ENCODE data around the gene SUV39H2. TPM values are rescaled to one million over a fixed set of nuclear protein-coding genes. Genes with fewer than 3 reads are reported as not detected.

The SUV39H2 gene, protein sequence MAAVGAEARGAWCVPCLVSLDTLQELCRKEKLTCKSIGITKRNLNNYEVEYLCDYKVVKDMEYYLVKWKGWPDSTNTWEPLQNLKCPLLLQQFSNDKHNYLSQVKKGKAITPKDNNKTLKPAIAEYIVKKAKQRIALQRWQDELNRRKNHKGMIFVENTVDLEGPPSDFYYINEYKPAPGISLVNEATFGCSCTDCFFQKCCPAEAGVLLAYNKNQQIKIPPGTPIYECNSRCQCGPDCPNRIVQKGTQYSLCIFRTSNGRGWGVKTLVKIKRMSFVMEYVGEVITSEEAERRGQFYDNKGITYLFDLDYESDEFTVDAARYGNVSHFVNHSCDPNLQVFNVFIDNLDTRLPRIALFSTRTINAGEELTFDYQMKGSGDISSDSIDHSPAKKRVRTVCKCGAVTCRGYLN
- 10 to 100 TPM in 1 of 5 experiments, 1 to 10 TPM in 4; 2.4 to 25.0 (median 6.8) TPM for total RNA-seq
- 1 to 10 TPM; 6.4 to 7.2 TPM for polyA plus RNA-seq
- total RNA-seq, result 5.4 reads per million, percentile 25 among the genes with 10 or more reads in this experiment

- CTCF ChIA-PET, result interaction anchor here (1.2 kb wide), 1 partner anchor 41 kb away, joined by 3 read pairs; the partner anchor contains the start of gene CDNF
- Mint-ChIP-seq H3K27me3 (no peaks in the 10 kb centered on the region), H3K4me1 (peaks cover 7 to 46% (median 41%) of the 10 kb centered on the region in 7 donors)
Measured at GRCh38 chr10:14878266-14879123, at the start of gene SUV39H2. SUV39H2 (plus strand) TSS chr10:14878866; CDS start chr10:14878889, 23 bp downstream.

DNA sequence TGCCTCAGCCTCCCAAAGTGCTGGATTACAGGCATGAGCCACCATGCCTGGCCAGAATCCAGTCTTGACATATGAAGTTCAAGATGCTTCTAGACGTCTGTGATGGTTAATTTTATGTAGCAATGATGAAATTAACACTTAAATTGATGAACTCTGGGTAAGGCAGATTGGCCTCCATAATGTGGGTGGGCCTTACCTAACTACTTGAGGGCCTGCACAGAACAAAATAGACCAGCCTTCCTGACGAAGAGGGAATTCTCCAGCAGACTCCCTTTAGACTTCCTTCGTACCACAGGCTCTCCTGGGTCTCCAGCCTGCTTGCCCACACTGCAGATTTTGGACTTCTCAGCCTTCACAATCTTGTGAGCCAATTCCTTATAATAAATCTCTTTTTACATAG is 45.6 kb upstream of the SUV39H2 start:
- H3K36me3 Mint-ChIP-seq, result peaks cover 0 to 18% (median 5%) of the 10 kb centered on the region in 5 donors
- intact Hi-C loops (cut with micrococcal nuclease), result no loop called here
- H3K27ac Mint-ChIP-seq, result no peak overlapping the region
- Histone ChIP-seq H3K4me1 (ENCODE audit: control insufficient read depth in 2 of 2, insufficient read depth in 2 of 2, low read length in 2 of 2) (peaks cover 8 to 9% of the 10 kb centered on the region in 2 donors), H3K27me3 (ENCODE audit: control insufficient read depth in 2 of 2, insufficient read depth in 2 of 2, low read length in 2 of 2) (no peaks in the 10 kb centered on the region), H3K4me3 (ENCODE audit: low read length) (no peak overlapping the region), H3K27ac (ENCODE audit: low read depth, low read length) (no peak overlapping the region), H3K9me3 (ENCODE audit: control insufficient read depth in 2 of 3, low read length in 3 of 3) (no peaks in the 10 kb centered on the region), H3K36me3 (ENCODE audit: control insufficient read depth in 2 of 3, insufficient read depth in 3 of 3, low read length in 3 of 3) (peaks cover 0 to 4% (median 0%) of the 10 kb centered on the region in 3 experiments)
- no peaks in the 10 kb centered on the region for H3K27me3 Mint-ChIP-seq
- no peak for ATAC-seq
- H3K4me3 Mint-ChIP-seq, result no peak overlapping the region
- no peaks in the 10 kb centered on the region for H3K9me3 Mint-ChIP-seq
- ChIA-PET POLR2A (interaction anchor here (0.6 kb wide), 1 partner anchor 218 kb away, joined by 3 read pairs; no protein-coding TSS in a partner anchor), CTCF (no interaction called here)
- DNase-seq, result no peak
- peaks cover 7 to 23% (median 14%) of the 10 kb centered on the region in 7 donors for H3K4me1 Mint-ChIP-seq

More at GRCh38 chr10:14878266-14879123, at the start of gene SUV39H2:
- Histone ChIP-seq H3K4me3 (ENCODE audit: low read length) (peak within 1 kb of the TSS; percentile 92), H3K4me1 (ENCODE audit: control insufficient read depth in 2 of 2, insufficient read depth in 2 of 2, low read length in 2 of 2) (peaks cover 4 to 7% of the 10 kb centered on the region in 2 donors), H3K9me3 (ENCODE audit: control insufficient read depth in 2 of 3, low read length in 3 of 3) (no peaks in the 10 kb centered on the region), H3K27ac (ENCODE audit: low read depth, low read length) (peak within 1 kb of the TSS; percentile 87), H3K27me3 (ENCODE audit: control insufficient read depth in 2 of 2, insufficient read depth in 2 of 2, low read length in 2 of 2) (no peaks in the 10 kb centered on the region), H3K36me3 (ENCODE audit: control insufficient read depth in 2 of 3, insufficient read depth in 3 of 3, low read length in 3 of 3) (peaks cover 0 to 5% (median 0%) of the 10 kb centered on the region in 3 experiments)
- H3K9me3 Mint-ChIP-seq, result no peaks in the 10 kb centered on the region
- DNase-seq, result peak; percentile 81 to 97 (median 87)
- intact Hi-C loops (cut with micrococcal nuclease), result loop anchor here (1.0 to 10.0 kb wide), 18 partner anchors 26 to 1939 kb away; partner anchors contain the start of genes CDNF (in 2 of the 2), DCLRE1C (in 2 of the 2), HSPA14 (in 2 of the 2) and MEIG1 (in 2 of the 2)
- H3K4me3 Mint-ChIP-seq, result peak within 1 kb of the TSS; percentile 92 to 97 (median 94)
- H3K36me3 Mint-ChIP-seq, result peaks cover 0 to 8% (median 0%) of the 10 kb centered on the region in 5 donors
- peak within 1 kb of the TSS; percentile 71 to 94 (median 91) for H3K27ac Mint-ChIP-seq
- POLR2A ChIA-PET, result interaction anchor here (0.8 to 2.8 kb wide), 9 partner anchors 20 to 321 kb away, joined by 3 to 28 read pairs (median 3); partner anchors contain the start of genes CDNF, DCLRE1C, HSPA14 and MSANTD7
- peak; percentile 93 for ATAC-seq

DNA sequence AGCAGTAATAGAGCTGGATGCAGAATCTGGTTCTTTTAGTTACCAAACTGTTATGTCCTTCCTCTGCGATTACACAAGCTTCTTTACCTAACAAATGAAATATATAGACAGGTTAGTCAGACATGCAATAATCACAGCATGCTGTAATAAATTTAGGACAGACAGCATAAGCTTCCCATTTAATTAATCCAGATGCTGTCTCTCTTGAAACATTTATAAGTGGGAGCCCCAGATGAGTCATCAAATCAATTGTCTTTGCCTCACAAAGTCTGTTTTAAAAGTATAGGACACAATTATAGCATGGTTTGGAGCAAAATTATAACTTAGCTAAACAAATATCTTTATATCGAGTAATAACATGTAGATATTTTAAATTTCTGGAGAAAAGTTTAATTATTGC is 42.5 kb upstream of the SUV39H2 start:
- intact Hi-C loops (cut with micrococcal nuclease), result loop anchor here (5.0 kb wide), 6 partner anchors 249 to 1054 kb away; partner anchors contain the start of gene RPP38 (in 1 of the 2)

GRCh38 chr10:14837003-14837756 is 41.5 kb upstream of the SUV39H2 start:
- Mint-ChIP-seq H3K9me3 (no peaks in the 10 kb centered on the region), H3K4me3 (peak overlapping the region; percentile 87 to 98 (median 97)), H3K36me3 (peaks cover 0 to 19% (median 13%) of the 10 kb centered on the region in 5 donors), H3K27ac (peak overlapping the region; percentile 92 to 99 (median 97)), H3K4me1 (peaks cover 14 to 45% (median 32%) of the 10 kb centered on the region in 7 donors), H3K27me3 (no peaks in the 10 kb centered on the region)
- intact Hi-C loops (cut with micrococcal nuclease), result loop anchor here (1.0 to 5.0 kb wide), 7 partner anchors 250 to 1055 kb away; partner anchors contain the start of gene RPP38 (in 1 of the 2)
- ATAC-seq (no peak), DNase-seq (peak in 1 of 9 donors; percentile 4)
- POLR2A ChIA-PET, result interaction anchor here (0.7 to 2.8 kb wide), 26 partner anchors 12 to 1051 kb away, joined by 3 to 28 read pairs (median 4); partner anchors contain the start of genes DCLRE1C, MEIG1 and SUV39H2
- H3K36me3 ChIP-seq (ENCODE audit: control insufficient read depth in 2 of 3, insufficient read depth in 3 of 3, low read length in 3 of 3), result peaks cover 0 to 25% (median 5%) of the 10 kb centered on the region in 3 experiments
- H3K27me3 ChIP-seq (ENCODE audit: control insufficient read depth in 2 of 2, insufficient read depth in 2 of 2, low read length in 2 of 2), result no peaks in the 10 kb centered on the region
- CTCF ChIA-PET, result interaction anchor here (0.6 to 1.8 kb wide), 10 partner anchors 11 to 294 kb away, joined by 3 to 6 read pairs (median 4); partner anchors contain the start of gene SUV39H2
- no peaks in the 10 kb centered on the region for H3K9me3 ChIP-seq (ENCODE audit: control insufficient read depth in 2 of 3, low read length in 3 of 3)
- peak overlapping the region; percentile 94 for H3K27ac ChIP-seq (ENCODE audit: low read depth, low read length)
- H3K4me3 ChIP-seq (ENCODE audit: low read length), result peak overlapping the region; percentile 88
- H3K4me1 ChIP-seq (ENCODE audit: control insufficient read depth in 2 of 2, insufficient read depth in 2 of 2, low read length in 2 of 2), result peaks cover 15 to 17% of the 10 kb centered on the region in 2 donors

More for the DNA sequence above, 42.5 kb upstream of the SUV39H2 start:
- DNase-seq (no peak), ATAC-seq (no peak)
- peaks cover 4 to 24% (median 8%) of the 10 kb centered on the region in 5 donors for H3K36me3 Mint-ChIP-seq
- no peak overlapping the region for H3K4me3 ChIP-seq (ENCODE audit: low read length)
- no peaks in the 10 kb centered on the region for H3K9me3 ChIP-seq (ENCODE audit: control insufficient read depth in 2 of 3, low read length in 3 of 3)
- H3K4me3 Mint-ChIP-seq, result peak overlapping the region in 1 of 10 donors; percentile 4
- CTCF ChIA-PET, result interaction anchor here (0.6 to 1.6 kb wide), 2 partner anchors 22 to 278 kb away, joined by 3 to 5 read pairs; no protein-coding TSS in a partner anchor
- H3K27me3 Mint-ChIP-seq, result no peaks in the 10 kb centered on the region
- no peak overlapping the region for H3K27ac ChIP-seq (ENCODE audit: low read depth, low read length)
- H3K4me1 Mint-ChIP-seq, result peaks cover 14 to 40% (median 31%) of the 10 kb centered on the region in 7 donors
- peak overlapping the region in 1 of 9 donors; percentile 94 for H3K27ac Mint-ChIP-seq
- POLR2A ChIA-PET, result interaction anchor here (0.7 to 2.5 kb wide), 3 partner anchors 13 to 253 kb away, joined by 3 to 9 read pairs (median 4); no protein-coding TSS in a partner anchor
- H3K4me1 ChIP-seq (ENCODE audit: control insufficient read depth in 2 of 2, insufficient read depth in 2 of 2, low read length in 2 of 2), result peaks cover 15 to 17% of the 10 kb centered on the region in 2 donors
- H3K36me3 ChIP-seq (ENCODE audit: control insufficient read depth in 2 of 3, insufficient read depth in 3 of 3, low read length in 3 of 3), result peaks cover 0 to 17% (median 0%) of the 10 kb centered on the region in 3 experiments
- no peaks in the 10 kb centered on the region for H3K27me3 ChIP-seq (ENCODE audit: control insufficient read depth in 2 of 2, insufficient read depth in 2 of 2, low read length in 2 of 2)
- no peaks in the 10 kb centered on the region for H3K9me3 Mint-ChIP-seq
